Choroid plexus epithelial cell (primary cell): Measurements from ENCODE around the gene IDS.
"Not testable (repeated sequence)": the region's sequence is repeated elsewhere in the genome, so short reads cannot be mapped to it uniquely, and the experiment has no call there.

Source experiments
- DNase-seq: peaks from one replicate; pipeline ENCODE4 v3.0.0-alpha.2; 2010; ENCODE audit warnings: low read depth
- H3K4me3 ChIP-seq: 2 replicates; pipeline ENCODE4 v1.5.1; 2011; ENCODE audit warnings: low read depth, mild to moderate bottlenecking, control low read depth, low read length, moderate library complexity
- TF ChIP-seq, protein P1 (sequence below): conservative IDR thresholded peaks from 2 replicates; pipeline ENCODE4 v1.5.1; 2011; ENCODE audit warnings: low read depth, mild to moderate bottlenecking, control low read depth, inconsistent platforms, low read length, moderate library complexity

The IDS gene

GRCh38 chrX:149540621-149541520 lies 35.8 kb upstream of the IDS start, which contains the start of gene EOLA1:
Gene EOLA1, plus strand, starts transcription at chrX:149541012. Its CDS starts 4,619 bp downstream, at chrX:149545631.
- TF ChIP-seq, protein P1, sequence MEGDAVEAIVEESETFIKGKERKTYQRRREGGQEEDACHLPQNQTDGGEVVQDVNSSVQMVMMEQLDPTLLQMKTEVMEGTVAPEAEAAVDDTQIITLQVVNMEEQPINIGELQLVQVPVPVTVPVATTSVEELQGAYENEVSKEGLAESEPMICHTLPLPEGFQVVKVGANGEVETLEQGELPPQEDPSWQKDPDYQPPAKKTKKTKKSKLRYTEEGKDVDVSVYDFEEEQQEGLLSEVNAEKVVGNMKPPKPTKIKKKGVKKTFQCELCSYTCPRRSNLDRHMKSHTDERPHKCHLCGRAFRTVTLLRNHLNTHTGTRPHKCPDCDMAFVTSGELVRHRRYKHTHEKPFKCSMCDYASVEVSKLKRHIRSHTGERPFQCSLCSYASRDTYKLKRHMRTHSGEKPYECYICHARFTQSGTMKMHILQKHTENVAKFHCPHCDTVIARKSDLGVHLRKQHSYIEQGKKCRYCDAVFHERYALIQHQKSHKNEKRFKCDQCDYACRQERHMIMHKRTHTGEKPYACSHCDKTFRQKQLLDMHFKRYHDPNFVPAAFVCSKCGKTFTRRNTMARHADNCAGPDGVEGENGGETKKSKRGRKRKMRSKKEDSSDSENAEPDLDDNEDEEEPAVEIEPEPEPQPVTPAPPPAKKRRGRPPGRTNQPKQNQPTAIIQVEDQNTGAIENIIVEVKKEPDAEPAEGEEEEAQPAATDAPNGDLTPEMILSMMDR: no peak
- peak within 1 kb of the TSS; percentile 81 for H3K4me3 ChIP-seq
- peak; percentile 97 for DNase-seq

DNA sequence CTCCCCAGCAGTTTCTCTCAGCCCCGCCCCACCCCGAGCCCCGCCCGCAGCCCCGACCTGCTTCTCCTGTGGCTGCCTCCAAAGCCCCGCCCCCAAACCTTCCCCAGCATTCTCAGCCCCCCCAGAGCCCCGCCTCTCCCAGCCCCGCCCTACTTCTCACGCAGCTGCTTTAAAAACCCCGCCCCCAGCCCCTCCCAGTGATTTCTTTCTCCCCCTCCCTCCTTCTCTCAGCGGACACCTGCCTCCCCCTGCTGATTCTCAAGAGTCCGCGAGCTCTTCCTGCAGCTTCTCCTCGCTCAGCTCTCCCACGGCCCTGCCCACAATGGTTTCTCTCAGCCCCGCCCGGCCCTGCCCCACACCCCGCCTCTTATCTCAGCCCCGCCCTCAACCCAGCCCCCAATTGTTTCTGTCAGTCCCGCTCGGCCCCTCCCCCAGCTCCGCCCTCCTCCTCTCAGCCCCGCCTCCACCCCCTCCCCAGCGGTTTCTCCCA lies 35.1 kb upstream of the IDS start:
- TF ChIP-seq, protein P1: no peak
- H3K4me3 ChIP-seq: peak overlapping the region; percentile 81
- DNase-seq: peak; percentile 92

DNA sequence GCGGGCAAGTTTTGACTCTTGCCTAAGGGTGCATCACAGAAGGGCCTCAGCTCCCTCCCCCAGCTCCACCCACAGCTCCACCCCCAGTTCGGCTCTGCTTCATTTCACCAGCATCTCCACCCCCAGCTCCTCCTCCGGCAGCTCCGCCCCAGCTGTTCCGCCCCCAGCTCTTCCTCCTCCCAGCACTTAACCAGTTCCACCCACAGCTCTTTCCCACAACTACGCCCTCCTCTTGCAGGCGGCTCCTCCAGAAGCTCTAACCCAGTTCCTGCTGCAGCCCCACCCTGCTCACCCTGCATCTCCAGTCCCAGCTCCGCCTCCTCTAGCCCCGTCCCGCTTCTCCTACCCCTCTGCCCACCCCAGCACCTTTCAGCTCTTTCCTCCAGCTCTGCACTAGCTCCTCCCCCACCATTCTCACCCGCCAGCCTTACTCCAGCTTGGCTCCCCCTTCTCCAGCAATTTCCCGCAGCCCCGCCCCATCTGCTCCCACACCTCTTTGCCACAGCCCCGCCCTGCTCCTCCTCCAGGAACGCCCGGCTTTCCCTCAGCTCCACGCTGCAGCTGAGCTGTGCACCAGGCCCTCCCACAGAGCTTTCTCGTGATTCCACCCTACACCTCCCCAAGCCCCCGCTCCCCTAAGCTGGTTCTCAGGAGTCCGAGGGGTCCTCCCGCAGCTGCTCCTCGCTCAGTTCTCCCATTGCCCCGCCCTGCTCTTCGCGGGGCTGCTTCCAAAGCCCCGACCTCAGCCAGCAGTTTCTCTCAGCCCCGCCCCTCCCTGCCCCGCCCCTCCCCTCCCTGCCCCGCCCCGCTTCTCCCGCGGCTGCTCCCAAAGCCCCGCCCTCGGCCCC lies 34.4 kb upstream of the IDS start:
- DNase-seq: peak; percentile 96
- H3K4me3 ChIP-seq: peak overlapping the region; percentile 63
- TF ChIP-seq, protein P1: no peak

GRCh38 chrX:149537474-149537873 lies 32.4 kb upstream of the IDS start:
- H3K4me3 ChIP-seq, DNase-seq: not testable (repeated sequence)

- not testable (repeated sequence) for DNase-seq, H3K4me3 ChIP-seq
Measured at GRCh38 chrX:149534926-149535602, 30.0 kb upstream of the IDS start.

GRCh38 chrX:149533999-149534398 lies 28.9 kb upstream of the IDS start:
- H3K4me3 ChIP-seq, DNase-seq: not testable (repeated sequence)

DNA sequence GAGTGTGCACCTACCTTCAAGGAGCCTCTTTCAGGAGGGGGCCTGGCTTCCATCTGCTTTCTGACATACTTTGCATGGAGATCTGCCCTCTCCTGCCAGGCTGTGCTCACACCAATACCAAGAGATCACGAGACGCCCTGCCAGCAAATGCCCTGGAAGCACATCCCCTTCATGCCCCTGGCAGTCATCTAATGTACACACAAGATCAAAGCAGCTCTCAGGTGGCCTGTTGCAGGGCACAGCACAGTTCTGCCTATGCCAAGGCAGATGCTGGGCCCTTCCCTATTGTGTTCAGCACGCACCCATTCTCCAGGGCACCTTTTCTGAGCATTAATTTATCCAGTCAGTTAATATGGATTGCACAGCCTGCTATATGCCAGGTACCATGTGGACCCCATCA lies 27.8 kb upstream of the IDS start:
- not testable (repeated sequence) for DNase-seq, H3K4me3 ChIP-seq

DNA sequence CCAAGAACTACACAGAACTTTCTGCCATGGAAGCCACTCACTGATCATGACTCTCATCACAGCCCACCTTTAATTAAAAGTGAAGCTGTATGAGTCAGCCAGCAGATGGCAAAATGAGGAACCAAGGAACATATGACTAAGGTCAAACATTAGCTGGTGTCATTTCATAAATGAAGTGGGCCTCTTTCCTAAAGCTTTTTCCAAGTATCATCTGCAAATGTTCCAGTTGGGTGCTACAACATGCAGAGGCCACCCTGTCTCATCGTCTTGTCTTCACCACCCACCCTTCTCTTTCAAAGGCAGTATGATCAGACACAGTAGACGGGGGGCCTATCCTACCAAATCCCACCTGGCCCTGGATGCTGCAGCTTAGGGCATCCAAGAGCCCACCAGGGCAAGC lies 26.5 kb upstream of the IDS start:
- TF ChIP-seq, protein P1: no peak
- DNase-seq: no peak
- H3K4me3 ChIP-seq: no peak overlapping the region
